Right atrium auricular region (tissue), 2 donors: ENCODE measurements around the gene DTL. TPM values are rescaled to one million over a fixed set of nuclear protein-coding genes. Genes with fewer than 3 reads are reported as not detected.
"Not testable (repeated sequence)": the region's sequence is repeated elsewhere in the genome, so short reads cannot be mapped to it uniquely, and the experiment has no call there.

Experiments
- DNase-seq: peaks from one replicate; pipeline ENCODE4 v3.0.0-alpha.2; 2019; ENCODE audit warnings: low spot score
- H3K27ac ChIP-seq, 2 donors: fragments of 200-600 bp; sonication (generic); 1 replicate in 1 of 2; 2 replicates in 1 of 2; pipeline ENCODE4 v1.5.1; 2016 to 2019
- H3K27me3 ChIP-seq, 2 donors: fragments of 200-600 bp; sonication (generic); one replicate each; pipeline versions ENCODE4 v1.5.1 to v1.6.0; 2017 to 2019
- H3K36me3 ChIP-seq: fragments of 200-600 bp; sonication (generic); one replicate; pipeline ENCODE4 v1.5.1; 2016
- H3K4me1 ChIP-seq, 2 donors: fragments of 200-600 bp; sonication (generic); one replicate each; pipeline versions ENCODE4 v1.5.1 to v1.6.0; 2017 to 2019
- H3K4me3 ChIP-seq, 2 donors: fragments of 200-600 bp; sonication (generic); 1 replicate in 1 of 2; 2 replicates in 1 of 2; pipeline ENCODE4 v1.5.1; 2017 to 2019; ENCODE audit warnings: mild to moderate bottlenecking in 1 of 2, moderate library complexity in 1 of 2
- H3K9me3 ChIP-seq, 2 donors: fragments of 200-600 bp; sonication (generic); one replicate each; pipeline ENCODE4 v1.5.1; 2019
- total RNA-seq, 2 donors: library from RNA; depleted of rRNA; stranded (reverse); fragments of >200 nt; gene quantifications; one replicate each; pipeline ENCODE4 v1.1.0, GENCODE V29; 2016
- TF ChIP-seq, protein P1 (sequence below), 2 donors: fragments of 200-600 bp; sonication (generic); IDR thresholded peaks; one replicate each; pipeline ENCODE4 v1.5.1; 2019; ENCODE audit warnings: antibody characterized with exemption in 2 of 2

Gene DTL
- total RNA-seq, 2 donors from 2014 or later, result 0.08 TPM; not detected in 1

DNA sequence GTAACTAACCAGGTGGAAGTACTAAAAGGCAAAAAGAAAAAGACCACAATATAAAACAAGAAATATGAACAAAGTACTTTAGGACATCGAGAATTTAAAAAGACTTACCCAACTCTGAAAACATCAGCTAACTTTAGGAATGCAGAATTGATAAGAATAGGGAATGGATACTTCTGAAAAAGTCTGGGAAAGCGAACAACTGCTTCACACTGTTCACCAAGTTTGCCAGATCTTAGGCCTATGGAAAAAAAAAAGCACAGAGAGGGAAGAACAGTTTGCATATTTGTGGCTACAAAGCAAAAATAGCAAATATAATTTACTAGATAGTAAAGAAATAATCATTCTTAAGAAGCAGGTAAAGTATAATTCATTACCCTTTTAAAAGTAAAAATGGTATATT lies 14.6 kb upstream of the DTL start:
- H3K27me3 ChIP-seq, result no peaks in the 10 kb centered on the region
- no peaks in the 10 kb centered on the region for H3K9me3 ChIP-seq
- H3K36me3 ChIP-seq, result no peaks in the 10 kb centered on the region
- no peaks in the 10 kb centered on the region for H3K4me1 ChIP-seq
- TF ChIP-seq, protein P1, sequence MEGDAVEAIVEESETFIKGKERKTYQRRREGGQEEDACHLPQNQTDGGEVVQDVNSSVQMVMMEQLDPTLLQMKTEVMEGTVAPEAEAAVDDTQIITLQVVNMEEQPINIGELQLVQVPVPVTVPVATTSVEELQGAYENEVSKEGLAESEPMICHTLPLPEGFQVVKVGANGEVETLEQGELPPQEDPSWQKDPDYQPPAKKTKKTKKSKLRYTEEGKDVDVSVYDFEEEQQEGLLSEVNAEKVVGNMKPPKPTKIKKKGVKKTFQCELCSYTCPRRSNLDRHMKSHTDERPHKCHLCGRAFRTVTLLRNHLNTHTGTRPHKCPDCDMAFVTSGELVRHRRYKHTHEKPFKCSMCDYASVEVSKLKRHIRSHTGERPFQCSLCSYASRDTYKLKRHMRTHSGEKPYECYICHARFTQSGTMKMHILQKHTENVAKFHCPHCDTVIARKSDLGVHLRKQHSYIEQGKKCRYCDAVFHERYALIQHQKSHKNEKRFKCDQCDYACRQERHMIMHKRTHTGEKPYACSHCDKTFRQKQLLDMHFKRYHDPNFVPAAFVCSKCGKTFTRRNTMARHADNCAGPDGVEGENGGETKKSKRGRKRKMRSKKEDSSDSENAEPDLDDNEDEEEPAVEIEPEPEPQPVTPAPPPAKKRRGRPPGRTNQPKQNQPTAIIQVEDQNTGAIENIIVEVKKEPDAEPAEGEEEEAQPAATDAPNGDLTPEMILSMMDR (IDR thresholded peaks at IDR 0.05), result no peak
- DNase-seq, result no peak
- H3K4me3 ChIP-seq, result no peak overlapping the region
- no peak overlapping the region for H3K27ac ChIP-seq

DNA sequence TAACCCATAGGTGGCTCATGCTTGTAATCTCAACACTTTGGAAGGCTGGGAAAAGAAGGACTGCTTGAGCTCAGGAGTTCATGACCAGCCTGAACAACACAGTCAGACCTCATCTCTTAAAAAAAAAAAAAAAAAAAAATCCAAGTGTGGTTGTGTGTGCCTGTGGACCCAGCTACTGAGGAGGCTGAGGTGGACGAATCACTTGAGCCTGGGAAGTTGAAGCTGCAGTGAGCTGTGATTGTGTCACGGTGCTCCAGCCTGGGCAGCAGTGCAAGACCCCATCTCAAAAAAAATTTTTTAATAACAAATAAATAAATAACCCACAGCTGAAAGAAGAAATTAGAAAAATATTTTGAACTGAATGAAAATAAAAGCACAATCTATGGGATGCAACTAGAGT lies 14.0 kb upstream of the DTL start:
- TF ChIP-seq, protein P1 (IDR thresholded peaks at IDR 0.05), result no peak

DNA sequence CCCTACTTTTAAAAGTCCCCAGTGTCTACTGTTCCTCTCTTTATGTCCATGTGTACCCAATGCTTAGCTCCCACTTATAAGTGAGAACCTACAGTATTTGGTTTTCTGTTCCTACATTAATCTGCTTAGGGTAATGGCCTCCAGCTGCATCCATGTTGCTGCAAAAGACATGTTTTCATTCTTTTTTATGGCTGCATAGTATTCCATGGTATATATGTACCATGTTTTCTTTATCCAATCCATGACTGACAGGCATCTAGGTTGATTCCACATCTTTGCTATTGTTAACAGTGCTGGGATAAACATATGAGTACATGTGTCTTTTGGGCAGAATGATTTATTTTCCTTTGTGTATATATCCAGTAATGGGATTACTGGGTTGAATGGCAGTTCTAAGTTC lies 12.6 kb upstream of the DTL start:
- not testable (repeated sequence) for H3K27ac ChIP-seq, H3K27me3 ChIP-seq, H3K36me3 ChIP-seq, H3K9me3 ChIP-seq, H3K4me1 ChIP-seq, DNase-seq, H3K4me3 ChIP-seq

More for the DNA sequence above, 14.0 kb upstream of the DTL start:
- Histone ChIP-seq H3K27me3 (no peaks in the 10 kb centered on the region), H3K36me3 (no peaks in the 10 kb centered on the region), H3K4me1 (no peaks in the 10 kb centered on the region), H3K4me3 (no peak overlapping the region), H3K9me3 (no peaks in the 10 kb centered on the region), H3K27ac (no peak overlapping the region)
- no peak for DNase-seq

DNA sequence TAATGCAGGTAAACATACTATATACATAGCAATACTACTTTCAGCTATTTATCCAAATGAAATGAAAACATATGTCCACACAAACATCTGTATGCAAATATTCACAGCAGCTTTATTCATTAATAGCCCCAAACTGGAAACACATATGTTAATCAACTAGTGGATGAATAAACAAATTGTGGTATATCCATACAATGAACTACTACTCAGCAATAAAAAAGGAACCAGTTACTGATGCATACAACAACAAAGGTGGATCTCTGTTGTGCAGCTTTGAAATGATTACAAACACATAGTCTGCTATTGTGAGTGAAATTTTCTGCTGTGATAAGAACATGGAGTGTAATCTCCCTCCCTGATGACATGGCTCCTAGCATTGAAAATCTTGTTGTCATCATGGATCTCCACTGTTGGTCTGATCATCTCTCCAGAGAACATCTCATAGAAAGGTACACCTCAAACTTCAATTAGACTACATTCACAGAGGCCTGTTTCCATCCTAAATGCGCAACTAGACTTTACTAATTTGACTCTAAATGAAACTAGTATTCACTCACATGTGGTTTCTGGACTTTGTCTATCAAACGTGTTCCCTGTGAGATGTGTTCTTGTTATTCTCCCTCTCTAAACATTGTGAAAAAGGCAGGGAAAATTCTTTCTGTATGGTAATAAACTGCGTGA lies 10.9 kb upstream of the DTL start:
- no peaks in the 10 kb centered on the region for H3K4me1 ChIP-seq
- H3K4me3 ChIP-seq, result no peak overlapping the region
- no peaks in the 10 kb centered on the region for H3K36me3 ChIP-seq
- DNase-seq, result no peak
- no peaks in the 10 kb centered on the region for H3K9me3 ChIP-seq
- H3K27me3 ChIP-seq, result no peaks in the 10 kb centered on the region
- H3K27ac ChIP-seq, result no peak overlapping the region
- TF ChIP-seq, protein P1 (IDR thresholded peaks at IDR 0.05), result no peak

DNA sequence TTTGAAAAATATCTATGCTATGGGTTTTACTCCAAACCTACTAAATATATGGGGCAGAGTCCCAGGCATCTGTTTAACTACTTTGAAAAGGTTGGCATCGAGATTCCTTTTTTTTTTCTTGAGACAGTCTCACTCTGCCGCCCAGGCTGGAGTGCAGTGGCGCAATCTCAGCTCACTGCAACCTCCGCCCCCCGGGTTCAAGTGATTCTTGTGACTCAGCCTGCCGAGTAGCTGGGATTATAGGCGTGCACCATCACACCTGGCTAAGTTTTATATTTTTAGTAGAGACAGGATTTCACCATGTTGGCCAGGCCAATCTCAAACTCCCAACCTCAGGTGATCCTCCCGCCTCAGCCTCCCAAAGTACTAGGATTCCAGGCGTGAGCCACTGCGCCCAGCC lies 7.8 kb upstream of the DTL start:
- not testable (repeated sequence) for H3K4me1 ChIP-seq, H3K36me3 ChIP-seq, H3K4me3 ChIP-seq, H3K9me3 ChIP-seq, H3K27ac ChIP-seq, H3K27me3 ChIP-seq, DNase-seq

DNA sequence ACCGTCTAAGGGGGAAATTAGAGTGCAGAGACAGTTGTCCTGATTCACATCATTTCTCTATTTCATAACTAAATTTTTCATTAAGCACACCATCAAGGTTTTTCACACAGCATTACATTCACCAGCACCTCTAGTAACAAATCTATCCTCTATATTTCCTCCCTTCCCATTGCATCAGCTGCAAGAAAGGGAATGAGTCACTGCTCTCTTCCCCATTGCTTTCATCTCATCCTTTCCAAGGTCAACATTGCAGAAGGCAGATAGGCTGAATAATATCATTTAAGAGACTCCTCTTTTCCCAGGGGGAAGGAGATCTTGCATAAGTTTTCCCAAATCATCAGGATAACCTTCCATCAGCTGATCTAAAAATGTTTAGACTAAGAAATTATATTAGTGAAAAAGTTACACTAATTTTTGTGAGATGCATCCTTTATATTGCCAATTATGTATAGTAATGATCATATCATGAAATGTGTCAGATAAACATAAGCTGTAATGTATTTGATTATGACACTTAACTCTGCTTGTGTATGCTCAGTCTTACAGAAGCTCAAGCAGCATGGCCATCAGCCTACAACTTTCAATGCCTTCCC lies 4.5 kb upstream of the DTL start:
- no peaks in the 10 kb centered on the region for H3K27me3 ChIP-seq
- TF ChIP-seq, protein P1 (IDR thresholded peaks at IDR 0.05), result no peak
- no peaks in the 10 kb centered on the region for H3K9me3 ChIP-seq
- peaks cover 0 to 29% of the 10 kb centered on the region in 2 donors for H3K4me1 ChIP-seq
- H3K36me3 ChIP-seq, result no peaks in the 10 kb centered on the region
- no peak for DNase-seq
- peak overlapping the region in 1 of 2 donors; percentile 12 for H3K27ac ChIP-seq
- H3K4me3 ChIP-seq, result no peak overlapping the region
